Right lobe of liver (tissue), 6 donors: ENCODE measurements around the gene ARMC2. TPM values are rescaled to one million over a fixed set of nuclear protein-coding genes. Genes with fewer than 3 reads are reported as not detected.

Experiments
- ATAC-seq, 4 donors: fragments of 200-7000 bp; cut with Tn5 transposase; one replicate each; pipeline ENCODE4 v1.9.1; 2020; ENCODE audit warnings: mild to moderate bottlenecking in 4 of 4, moderate library complexity in 4 of 4
- DNase-seq, 3 donors: peaks; one replicate each; pipeline ENCODE4 v3.0.0-alpha.2; 2020
- H3K27ac ChIP-seq, 3 donors: fragments of 200-600 bp; one replicate each; pipeline ENCODE4 v1.8.0; 2022
- H3K27me3 ChIP-seq, 2 donors: fragments of 200-600 bp; one replicate each; pipeline ENCODE4 v1.8.0; 2022
- H3K36me3 ChIP-seq, 4 donors: fragments of 200-600 bp; sonication (generic) in 1 of 4; one replicate each; pipeline versions ENCODE4 v1.5.1 to v1.8.0; 2017 to 2022; ENCODE audit warnings: control low read depth in 1 of 4
- H3K4me1 ChIP-seq, 4 donors: fragments of 200-600 bp; sonication (generic) in 1 of 4; one replicate each; pipeline versions ENCODE4 v1.5.1 to v1.8.0; 2017 to 2022; ENCODE audit warnings: control low read depth in 1 of 4
- H3K4me3 ChIP-seq, 3 donors: fragments of 200-600 bp; one replicate each; pipeline ENCODE4 v1.8.0; 2022
- H3K9me3 ChIP-seq, 4 donors: fragments of 200-600 bp; sonication (generic) in 1 of 4; one replicate each; pipeline versions ENCODE4 v1.5.1 to v1.8.0; 2017 to 2022; ENCODE audit warnings: control low read depth in 1 of 4
- POLR2A ChIP-seq: fragments of 450-650 bp; IDR thresholded peaks from one replicate; pipeline ENCODE4 v1.6.1; 2017; ENCODE audit warnings: antibody characterized with exemption, mild to moderate bottlenecking
- WGBS: methylation state at CpG from one replicate; pipeline ENCODE4 v1.1.6; 2018; ENCODE audit warnings: low coverage, low lambda C conversion rate; ENCODE audit not compliant: insufficient coverage; ENCODE audit errors: missing lambda C conversion rate; 5-methylcytosine and 5-hydroxymethylcytosine counted together
- intact Hi-C, 2 donors: fragments of 100-400 bp; cut with DNase I; formaldehyde crosslinking; loops; one replicate each; pipeline versions ENCODE4 v1.11.2 to v1.14.1; 2022
- total RNA-seq, 6 experiments: library from RNA; depleted of rRNA in 2 of 6; stranded (reverse); fragments of >200 nt in 2 of 6; fragmentation: NEBNext Ultra II Directional in 3 of 6; extraction: Animal tissue kit (Norgen Biotek cat#: 25700) in 3 of 6; gene quantifications; one replicate each; pipeline versions ENCODE4 v1.1.0 to v1.2.4, GENCODE V29; 2016 to 2023
- TF ChIP-seq, protein P1 (sequence below), 4 donors: fragments of 200-600 bp in 3 of 4; fragments of 450-650 bp in 1 of 4; IDR thresholded peaks; one replicate each; pipeline versions ENCODE4 v1.5.1 to v1.8.0; 2016 to 2022; ENCODE audit warnings: antibody characterized with exemption in 4 of 4, mild to moderate bottlenecking in 2 of 4
- donor health status: DM: no; HTN: yes; CAD: no.
- donor health status: DM: no; HTN: no; CAD: no.
- donor health status: DM: no; HTN: no; CAD: no.
- donor health status: DM: no; HTN: yes; CAD: no.
- donor health status: DM: no; HTN: yes; CAD: no.

The ARMC2 gene
- total RNA-seq, 6 experiments from 2014 or later, result 0.86 to 1.9 (median 1.0) TPM

GRCh38 chr6:108903796-108904195 lies 55.6 kb downstream of the ARMC2 start:
- no peaks in the 10 kb centered on the region for H3K4me1 ChIP-seq
- no peaks in the 10 kb centered on the region for H3K9me3 ChIP-seq
- intact Hi-C loops, result no loop called here
- H3K4me3 ChIP-seq, result no peak overlapping the region
- no peak for TF ChIP-seq POLR2A
- TF ChIP-seq, protein P1, sequence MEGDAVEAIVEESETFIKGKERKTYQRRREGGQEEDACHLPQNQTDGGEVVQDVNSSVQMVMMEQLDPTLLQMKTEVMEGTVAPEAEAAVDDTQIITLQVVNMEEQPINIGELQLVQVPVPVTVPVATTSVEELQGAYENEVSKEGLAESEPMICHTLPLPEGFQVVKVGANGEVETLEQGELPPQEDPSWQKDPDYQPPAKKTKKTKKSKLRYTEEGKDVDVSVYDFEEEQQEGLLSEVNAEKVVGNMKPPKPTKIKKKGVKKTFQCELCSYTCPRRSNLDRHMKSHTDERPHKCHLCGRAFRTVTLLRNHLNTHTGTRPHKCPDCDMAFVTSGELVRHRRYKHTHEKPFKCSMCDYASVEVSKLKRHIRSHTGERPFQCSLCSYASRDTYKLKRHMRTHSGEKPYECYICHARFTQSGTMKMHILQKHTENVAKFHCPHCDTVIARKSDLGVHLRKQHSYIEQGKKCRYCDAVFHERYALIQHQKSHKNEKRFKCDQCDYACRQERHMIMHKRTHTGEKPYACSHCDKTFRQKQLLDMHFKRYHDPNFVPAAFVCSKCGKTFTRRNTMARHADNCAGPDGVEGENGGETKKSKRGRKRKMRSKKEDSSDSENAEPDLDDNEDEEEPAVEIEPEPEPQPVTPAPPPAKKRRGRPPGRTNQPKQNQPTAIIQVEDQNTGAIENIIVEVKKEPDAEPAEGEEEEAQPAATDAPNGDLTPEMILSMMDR (IDR thresholded peaks at IDR 0.05), result no peak
- H3K36me3 ChIP-seq, result no peaks in the 10 kb centered on the region
- DNase-seq, result no peak
- 92% methylated on average over 1 of the region's 1 CpG for WGBS
- ATAC-seq, result no peak
- no peaks in the 10 kb centered on the region for H3K27me3 ChIP-seq
- H3K27ac ChIP-seq, result no peak overlapping the region

GRCh38 chr6:108904741-108905140 lies 56.5 kb downstream of the ARMC2 start:
- ATAC-seq, result peak in 1 of 4 donors; percentile 23

DNA sequence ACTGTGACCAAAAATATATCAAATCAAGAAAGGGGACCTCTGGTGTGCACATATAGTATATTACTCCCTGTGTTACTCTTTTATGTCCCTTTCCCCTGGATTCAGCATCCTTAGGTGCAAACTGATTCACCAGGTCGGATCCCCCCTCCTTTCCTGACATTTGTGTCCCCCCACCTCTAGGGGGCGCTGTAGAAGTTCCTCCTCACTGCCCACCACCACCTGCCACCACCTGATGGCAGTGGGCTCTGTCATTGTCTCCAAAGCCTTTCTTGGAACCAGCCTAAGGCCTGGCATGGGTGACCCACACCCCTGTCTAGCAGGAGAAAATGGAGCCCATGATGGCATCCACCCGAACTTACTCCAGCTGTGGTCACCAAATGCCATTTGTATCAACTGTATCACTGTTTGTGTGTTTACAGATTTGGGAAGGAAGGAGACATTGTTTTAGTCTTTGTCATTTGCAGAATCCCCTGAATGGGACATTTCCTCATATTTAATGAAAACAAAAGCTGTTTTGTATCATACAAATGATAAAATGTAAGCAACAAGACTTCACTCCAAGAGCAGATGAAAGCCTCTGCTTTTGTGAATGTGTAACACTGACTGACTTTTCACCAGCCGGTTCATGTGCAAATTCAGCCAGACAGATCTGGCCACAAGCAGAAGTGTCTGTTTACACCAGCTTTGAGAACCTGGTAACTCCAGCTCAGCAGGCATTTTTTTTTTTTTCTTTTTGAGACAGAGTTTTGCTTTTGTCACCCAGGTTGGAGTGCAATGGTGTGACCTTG lies 66.2 kb downstream of the ARMC2 start:
- 62% methylated on average over 4 of the region's 4 CpGs for WGBS
- intact Hi-C loops, result no loop called here
- H3K36me3 ChIP-seq, result no peaks in the 10 kb centered on the region
- H3K4me1 ChIP-seq, result peaks cover 0 to 3% (median 0%) of the 10 kb centered on the region in 4 donors
- H3K4me3 ChIP-seq, result no peak overlapping the region
- H3K27me3 ChIP-seq, result no peaks in the 10 kb centered on the region
- peak in 1 of 4 donors; percentile 27 for ATAC-seq
- H3K9me3 ChIP-seq, result no peaks in the 10 kb centered on the region
- H3K27ac ChIP-seq, result no peak overlapping the region
- DNase-seq, result no peak
- TF ChIP-seq, protein P1 (IDR thresholded peaks at IDR 0.05), result peak; percentile 21 to 45 (median 26)
- TF ChIP-seq POLR2A, result no peak

More at GRCh38 chr6:108904741-108905140, 56.5 kb downstream of the ARMC2 start:
- DNase-seq, result no peak
- Histone ChIP-seq H3K27me3 (no peaks in the 10 kb centered on the region), H3K27ac (no peak overlapping the region), H3K4me3 (no peak overlapping the region), H3K9me3 (no peaks in the 10 kb centered on the region), H3K4me1 (no peaks in the 10 kb centered on the region), H3K36me3 (no peaks in the 10 kb centered on the region)
- intact Hi-C loops, result no loop called here
- TF ChIP-seq, protein P1 (IDR thresholded peaks at IDR 0.05), result no peak
- no peak for TF ChIP-seq POLR2A
- 92% methylated on average over 3 of the region's 3 CpGs for WGBS

GRCh38 chr6:108915258-108915657 lies 67.0 kb downstream of the ARMC2 start:
- WGBS, result 91% methylated on average over 5 of the region's 5 CpGs

More at GRCh38 chr6:108915258-108915657, 67.0 kb downstream of the ARMC2 start:
- no peak for ATAC-seq
- intact Hi-C loops, result no loop called here
- peaks cover 0 to 3% (median 0%) of the 10 kb centered on the region in 4 donors for H3K4me1 ChIP-seq
- H3K36me3 ChIP-seq, result no peaks in the 10 kb centered on the region
- no peak overlapping the region for H3K4me3 ChIP-seq
- no peaks in the 10 kb centered on the region for H3K27me3 ChIP-seq
- TF ChIP-seq POLR2A, result no peak
- TF ChIP-seq, protein P1 (IDR thresholded peaks at IDR 0.05), result no peak
- no peaks in the 10 kb centered on the region for H3K9me3 ChIP-seq
- H3K27ac ChIP-seq, result no peak overlapping the region
- DNase-seq, result no peak
